GM13977 (cell line): ENCODE data around the gene ZNF831.

Experiments used
- DNase-seq: peaks from one replicate; pipeline ENCODE4 v3.0.0; 2012; ENCODE audit warnings: low spot score
- in situ Hi-C: fragments of 300-500 bp; cut with MboI; formaldehyde crosslinking; loops from one replicate; pipeline ENCODE4 v1.12.0; 2022; ENCODE audit warnings: low sequenced_read_pairs, low pct_unique_long_range_greater_than_20kb, mixed read lengths, inconsistent platforms; ENCODE audit not compliant: unreplicated experiment
- TF ChIP-seq, protein P1 (sequence below): IDR thresholded peaks from 2 replicates; pipeline ENCODE4 v1.5.1; 2012; ENCODE audit warnings: mild to moderate bottlenecking, control low read depth; ENCODE audit not compliant: insufficient read depth; ENCODE audit errors: extremely low read depth, missing control alignments

Gene ZNF831

DNA sequence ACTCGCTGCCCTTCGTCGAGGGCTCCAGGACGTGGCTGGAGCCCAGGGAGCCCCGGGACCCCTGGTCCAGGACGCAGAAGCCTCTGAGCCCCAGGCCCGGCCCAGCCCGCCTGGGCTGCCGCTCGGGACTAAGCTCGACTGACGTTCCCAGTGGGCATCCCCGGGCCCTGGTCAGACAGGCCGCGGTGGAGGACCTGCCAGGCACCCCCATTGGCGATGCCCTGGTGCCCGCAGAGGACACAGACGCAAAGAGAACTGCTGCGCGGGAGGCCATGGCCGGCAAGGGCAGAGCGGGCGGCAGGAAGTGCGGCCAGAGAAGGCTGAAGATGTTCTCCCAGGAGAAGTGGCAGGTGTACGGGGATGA, 28.9 kb downstream of the ZNF831 start:
- no peak for DNase-seq
- in situ Hi-C loops: no loop called here
- TF ChIP-seq, protein P1, sequence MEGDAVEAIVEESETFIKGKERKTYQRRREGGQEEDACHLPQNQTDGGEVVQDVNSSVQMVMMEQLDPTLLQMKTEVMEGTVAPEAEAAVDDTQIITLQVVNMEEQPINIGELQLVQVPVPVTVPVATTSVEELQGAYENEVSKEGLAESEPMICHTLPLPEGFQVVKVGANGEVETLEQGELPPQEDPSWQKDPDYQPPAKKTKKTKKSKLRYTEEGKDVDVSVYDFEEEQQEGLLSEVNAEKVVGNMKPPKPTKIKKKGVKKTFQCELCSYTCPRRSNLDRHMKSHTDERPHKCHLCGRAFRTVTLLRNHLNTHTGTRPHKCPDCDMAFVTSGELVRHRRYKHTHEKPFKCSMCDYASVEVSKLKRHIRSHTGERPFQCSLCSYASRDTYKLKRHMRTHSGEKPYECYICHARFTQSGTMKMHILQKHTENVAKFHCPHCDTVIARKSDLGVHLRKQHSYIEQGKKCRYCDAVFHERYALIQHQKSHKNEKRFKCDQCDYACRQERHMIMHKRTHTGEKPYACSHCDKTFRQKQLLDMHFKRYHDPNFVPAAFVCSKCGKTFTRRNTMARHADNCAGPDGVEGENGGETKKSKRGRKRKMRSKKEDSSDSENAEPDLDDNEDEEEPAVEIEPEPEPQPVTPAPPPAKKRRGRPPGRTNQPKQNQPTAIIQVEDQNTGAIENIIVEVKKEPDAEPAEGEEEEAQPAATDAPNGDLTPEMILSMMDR: no peak

DNA sequence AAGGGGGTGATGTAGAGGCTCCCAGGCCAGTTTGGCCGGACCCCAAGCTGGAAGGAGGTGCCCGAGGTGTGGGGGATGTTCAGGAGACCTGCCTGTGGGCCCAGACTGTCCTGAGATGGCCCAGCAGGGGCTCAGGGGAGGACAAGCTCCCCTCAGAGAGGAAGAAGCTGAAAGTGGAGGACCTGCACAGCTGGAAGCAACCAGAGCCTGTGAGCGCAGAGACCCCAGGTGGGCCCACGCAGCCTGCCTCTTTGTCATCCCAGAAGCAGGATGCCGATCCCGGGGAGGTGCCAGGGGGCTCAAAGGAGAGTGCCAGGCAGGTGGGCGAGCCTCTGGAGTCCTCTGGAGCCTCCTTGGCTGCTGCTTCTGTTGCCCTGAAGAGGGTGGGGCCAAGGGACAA, 29.7 kb downstream of the ZNF831 start:
- DNase-seq: no peak
- in situ Hi-C loops: no loop called here
- TF ChIP-seq, protein P1: no peak

DNA sequence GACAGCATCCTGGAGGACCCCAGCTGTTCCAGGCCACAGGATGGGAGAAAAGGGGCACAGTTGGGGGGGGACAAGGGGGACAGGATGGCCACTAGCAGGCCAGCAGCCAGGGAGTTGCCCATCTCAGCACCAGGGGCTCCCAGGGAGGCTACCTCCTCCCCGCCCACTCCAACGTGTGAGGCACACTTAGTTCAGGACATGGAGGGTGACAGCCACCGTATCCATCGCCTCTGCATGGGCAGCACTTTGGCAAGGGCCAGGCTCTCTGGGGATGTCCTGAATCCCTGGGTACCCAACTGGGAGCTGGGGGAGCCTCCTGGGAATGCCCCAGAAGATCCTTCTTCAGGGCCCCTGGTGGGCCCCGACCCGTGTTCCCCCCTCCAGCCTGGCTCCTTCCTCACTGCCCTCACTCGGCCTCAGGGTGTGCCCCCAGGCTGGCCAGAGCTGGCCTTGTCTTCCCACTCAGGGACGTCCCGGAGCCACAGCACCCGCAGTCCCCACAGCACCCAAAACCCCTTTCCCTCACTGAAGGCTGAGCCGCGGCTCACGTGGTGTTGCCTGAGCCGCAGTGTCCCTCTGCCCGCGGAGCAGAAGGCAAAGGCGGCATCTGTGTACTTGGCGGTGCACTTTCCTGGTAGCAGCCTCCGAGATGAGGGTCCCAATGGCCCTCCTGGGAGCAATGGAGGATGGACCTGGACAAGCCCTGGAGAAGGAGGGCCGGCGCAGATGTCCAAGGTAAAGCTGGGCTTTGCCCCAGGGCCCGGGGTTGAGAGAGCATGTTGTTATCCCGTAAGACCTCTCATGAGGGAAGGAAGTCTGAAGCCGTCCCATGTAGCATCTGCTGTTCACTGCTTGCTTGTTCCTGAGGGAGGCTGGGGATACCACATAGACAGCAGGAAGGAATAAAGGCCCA, 30.7 kb downstream of the ZNF831 start:
- in situ Hi-C loops: no loop called here
- TF ChIP-seq, protein P1: no peak
- DNase-seq: no peak

DNA sequence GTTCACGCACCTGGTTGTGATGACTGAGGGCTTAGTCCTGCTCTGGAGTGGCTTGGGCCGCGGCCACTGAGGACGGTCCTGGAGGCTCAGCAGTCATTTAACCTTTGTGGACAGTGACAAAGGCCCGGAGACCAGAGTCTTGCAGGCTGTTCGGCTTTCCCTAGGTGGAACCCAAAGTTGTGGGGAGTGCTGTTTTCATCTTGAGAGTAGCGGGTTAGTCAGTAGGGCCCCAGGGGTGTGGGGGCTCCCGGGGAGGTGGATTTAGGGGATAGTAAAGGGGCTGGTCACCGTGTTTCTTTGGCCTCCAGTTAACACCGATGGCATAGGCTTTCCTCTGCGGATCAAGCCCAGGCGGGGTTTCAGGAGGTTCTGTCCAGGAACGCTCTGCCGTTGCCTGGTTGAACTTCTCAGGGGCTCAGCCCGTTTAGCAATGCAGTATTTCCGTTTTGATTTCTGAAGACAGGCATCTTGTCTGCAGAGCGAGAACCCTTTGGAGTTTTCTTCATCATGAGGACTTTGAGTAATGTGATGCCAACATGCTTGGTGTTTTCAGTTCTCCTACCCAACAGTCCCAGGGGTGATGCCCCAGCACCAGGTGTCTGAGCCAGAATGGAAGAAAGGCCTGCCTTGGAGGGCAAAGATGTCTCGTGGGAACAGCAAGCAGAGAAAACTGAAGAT, 31.8 kb downstream of the ZNF831 start:
- DNase-seq: no peak
- in situ Hi-C loops: no loop called here
- TF ChIP-seq, protein P1: no peak

DNA sequence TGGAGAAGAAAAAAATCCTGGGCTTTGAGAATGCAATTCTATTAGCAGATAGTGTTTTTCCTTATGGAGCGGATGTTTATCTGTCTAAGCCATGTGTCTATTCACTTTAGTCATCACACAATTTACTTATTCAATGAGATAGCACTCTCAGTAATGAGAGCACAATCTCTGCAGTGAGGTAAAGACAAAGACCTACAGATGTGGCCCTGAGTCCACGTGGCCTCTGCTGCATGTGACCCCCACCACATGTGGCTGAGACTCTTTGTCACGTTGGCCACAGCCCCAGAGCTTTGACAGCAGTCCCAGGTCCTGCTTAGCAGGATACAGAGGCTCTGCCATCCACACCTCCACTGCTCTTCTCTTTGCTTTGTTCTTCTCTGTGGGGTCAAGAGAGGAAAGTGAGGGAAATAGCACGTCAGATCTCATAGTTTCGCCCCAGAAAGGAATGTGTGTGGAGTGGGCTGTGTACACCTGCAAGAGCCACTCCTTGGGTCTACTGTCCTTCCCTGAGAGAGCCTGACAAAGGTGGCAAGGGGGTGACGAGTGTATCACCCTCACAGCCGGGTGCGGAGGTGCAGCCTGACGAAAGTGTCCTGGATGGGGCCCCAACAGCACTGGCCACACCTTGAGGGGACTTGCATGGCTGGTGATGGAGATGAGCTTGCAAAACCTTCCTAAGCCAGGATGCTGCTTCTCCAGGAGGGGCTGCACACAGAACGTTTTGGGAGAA, 40.7 kb downstream of the ZNF831 start:
- in situ Hi-C loops: loop anchor here (10.0 kb wide), 1 partner anchor 110 kb away; no protein-coding TSS in a partner anchor
- TF ChIP-seq, protein P1: no peak
- DNase-seq: no peak

DNA sequence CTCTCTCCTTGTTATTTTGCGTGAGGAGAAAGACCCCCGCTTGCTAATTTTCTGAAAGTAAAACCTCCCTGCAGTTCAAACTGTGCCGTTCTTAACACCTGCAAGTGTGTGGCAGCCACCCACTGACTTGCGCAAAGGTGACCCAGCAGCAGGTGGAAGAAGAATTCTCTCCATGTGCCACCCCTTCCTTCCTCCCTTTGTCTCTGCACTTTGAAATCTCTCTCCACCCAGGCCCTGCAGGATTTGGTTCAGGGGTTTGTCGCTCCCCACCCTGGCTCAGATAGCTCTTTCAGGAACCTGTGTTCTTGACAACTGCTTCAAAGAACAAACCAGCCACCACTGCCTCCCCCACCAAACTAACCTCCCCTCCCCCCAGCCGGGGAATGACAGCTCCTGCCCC, 41.4 kb downstream of the ZNF831 start:
- in situ Hi-C loops: loop anchor here (5.0 to 10.0 kb wide), 2 partner anchors 110 to 338 kb away; no protein-coding TSS in a partner anchor
- no peak for DNase-seq
- TF ChIP-seq, protein P1: no peak
